DMS153 treated with DMSO at 0.1 percent for 48 hours (cell line): Measurements from ENCODE around the gene KCNJ9.
"Not testable (repeated sequence)": the region's sequence is repeated elsewhere in the genome, so short reads cannot be mapped to it uniquely, and the experiment has no call there.

Source experiments
- DNase-seq: peaks from one replicate; lab custom pipeline; 2025; ENCODE audit not compliant: unreplicated experiment; lab: John Stamatoyannopoulos, UW

The KCNJ9 gene

GRCh38 chr1:160124705-160125478, 43.6 kb downstream of the KCNJ9 start:
- no peak for DNase-seq

GRCh38 chr1:160125746-160126145, 44.4 kb downstream of the KCNJ9 start:
- no peak for DNase-seq

DNA sequence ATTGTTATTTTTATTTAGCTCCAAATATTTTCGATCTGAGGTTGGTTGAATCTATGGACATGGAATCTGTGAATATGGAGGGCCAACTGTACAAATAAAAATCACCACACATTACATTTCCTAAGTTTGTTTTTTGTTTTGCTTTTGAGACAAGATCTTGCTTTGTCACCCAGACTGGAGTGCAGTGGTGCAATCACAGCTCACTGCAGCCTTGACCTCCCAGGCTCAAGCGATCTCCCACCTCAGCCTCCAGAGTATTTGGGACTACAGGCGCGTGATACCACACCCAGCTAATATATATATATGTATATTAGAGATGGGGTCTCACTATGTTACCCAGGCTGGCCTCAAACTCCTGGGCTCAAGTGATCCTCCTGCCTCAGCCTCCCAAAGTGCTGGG, 45.0 kb downstream of the KCNJ9 start:
- DNase-seq = not testable (repeated sequence)

DNA sequence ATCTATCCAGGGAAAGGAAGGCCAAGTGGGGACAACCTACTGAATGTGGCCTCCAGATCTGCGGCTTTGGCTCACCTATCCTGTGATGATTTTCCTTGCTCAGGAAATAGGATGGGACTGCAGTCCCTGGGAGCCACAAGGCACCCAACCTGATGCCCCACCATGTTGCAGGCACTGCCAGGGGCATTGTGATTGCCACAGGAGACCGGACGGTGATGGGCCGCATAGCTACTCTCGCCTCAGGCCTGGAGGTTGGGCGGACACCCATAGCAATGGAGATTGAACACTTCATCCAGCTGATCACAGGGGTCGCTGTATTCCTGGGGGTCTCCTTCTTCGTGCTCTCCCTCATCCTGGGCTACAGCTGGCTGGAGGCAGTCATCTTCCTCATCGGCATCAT, 46.0 kb downstream of the KCNJ9 start:
- DNase-seq = no peak

DNA sequence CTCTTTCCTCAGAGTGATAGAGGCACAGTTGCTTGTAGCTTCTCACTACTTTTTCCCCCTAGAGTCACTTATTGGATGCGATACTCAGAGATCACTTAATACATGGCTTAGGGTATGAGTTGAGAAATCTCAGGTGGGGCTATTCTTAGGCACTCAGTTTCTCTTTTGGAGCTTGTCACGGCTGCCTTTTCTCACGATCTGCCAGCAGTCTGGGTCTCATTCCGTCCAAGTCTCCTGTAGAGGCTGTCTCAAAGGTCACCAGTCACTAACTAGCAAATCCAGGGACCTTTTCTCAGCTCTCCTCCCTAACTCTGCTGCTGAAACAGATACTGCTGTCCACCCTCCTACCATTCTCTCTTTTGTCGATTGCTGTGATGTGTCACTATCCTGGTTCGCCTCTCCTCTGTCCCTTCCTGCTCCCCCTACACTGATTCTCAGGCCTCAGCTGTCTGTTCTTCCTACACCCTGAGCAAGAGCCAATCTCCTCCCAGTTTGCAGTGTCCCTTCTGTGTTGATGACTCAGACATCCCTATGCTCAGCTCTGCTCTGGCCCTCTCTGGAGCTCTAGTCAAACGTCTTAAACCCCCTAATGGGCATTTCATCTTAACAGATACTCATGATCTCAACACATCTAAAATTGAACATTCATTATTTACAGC, 46.7 kb downstream of the KCNJ9 start:
- no peak for DNase-seq

DNA sequence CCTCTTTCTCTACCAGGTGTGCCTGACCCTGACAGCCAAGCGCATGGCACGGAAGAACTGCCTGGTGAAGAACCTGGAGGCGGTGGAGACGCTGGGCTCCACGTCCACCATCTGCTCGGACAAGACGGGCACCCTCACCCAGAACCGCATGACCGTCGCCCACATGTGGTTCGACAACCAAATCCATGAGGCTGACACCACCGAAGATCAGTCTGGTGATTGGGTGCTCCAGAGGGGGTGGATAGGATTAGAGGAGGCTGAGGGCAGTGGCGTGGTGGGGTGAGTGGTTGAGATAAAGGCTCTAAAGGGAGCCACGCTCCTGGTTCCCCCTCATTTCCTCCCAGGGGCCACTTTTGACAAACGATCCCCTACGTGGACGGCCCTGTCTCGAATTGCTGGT, 47.3 kb downstream of the KCNJ9 start:
- DNase-seq = no peak

DNA sequence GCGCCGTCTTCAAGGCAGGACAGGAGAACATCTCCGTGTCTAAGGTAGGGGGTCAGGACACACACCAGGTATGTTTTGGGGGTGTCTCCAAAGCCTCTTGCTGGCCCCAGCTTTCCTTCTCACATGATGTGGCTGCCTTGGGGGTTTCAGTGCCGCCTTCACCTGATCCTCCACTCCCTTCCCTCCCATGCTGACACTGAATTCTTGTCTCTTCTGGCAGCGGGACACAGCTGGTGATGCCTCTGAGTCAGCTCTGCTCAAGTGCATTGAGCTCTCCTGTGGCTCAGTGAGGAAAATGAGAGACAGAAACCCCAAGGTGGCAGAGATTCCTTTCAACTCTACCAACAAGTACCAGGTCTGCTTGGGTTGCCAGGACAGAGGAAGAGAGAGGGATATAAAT, 47.7 kb downstream of the KCNJ9 start:
- no peak for DNase-seq

DNA sequence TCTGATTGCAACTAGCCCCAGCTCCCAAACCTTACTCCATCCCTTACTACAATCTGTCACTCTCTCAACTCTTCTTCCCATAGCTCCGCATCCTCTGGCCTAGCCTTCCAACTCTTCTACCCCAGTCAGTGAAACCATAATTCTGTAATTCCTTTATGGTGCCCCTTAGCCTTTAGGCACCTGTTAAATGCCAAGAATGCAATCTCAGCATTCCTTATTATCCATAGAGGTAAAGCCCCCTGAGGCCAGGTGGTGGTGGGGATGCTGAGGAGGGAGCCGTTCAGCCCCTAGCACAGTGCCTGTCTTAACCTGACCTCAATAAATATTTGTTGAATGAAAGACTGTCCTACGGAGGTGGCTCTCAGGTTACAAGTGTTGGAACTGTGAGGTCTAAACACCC, 48.2 kb downstream of the KCNJ9 start:
- DNase-seq = no peak

GRCh38 chr1:160129966-160130365, 48.6 kb downstream of the KCNJ9 start:
- no peak for DNase-seq

- no peak for DNase-seq
These were observed 49.1 kb downstream of the KCNJ9 start for GRCh38 chr1:160130486-160130885.

- DNase-seq = no peak
These were observed 49.6 kb downstream of the KCNJ9 start for GRCh38 chr1:160130939-160131338.

DNA sequence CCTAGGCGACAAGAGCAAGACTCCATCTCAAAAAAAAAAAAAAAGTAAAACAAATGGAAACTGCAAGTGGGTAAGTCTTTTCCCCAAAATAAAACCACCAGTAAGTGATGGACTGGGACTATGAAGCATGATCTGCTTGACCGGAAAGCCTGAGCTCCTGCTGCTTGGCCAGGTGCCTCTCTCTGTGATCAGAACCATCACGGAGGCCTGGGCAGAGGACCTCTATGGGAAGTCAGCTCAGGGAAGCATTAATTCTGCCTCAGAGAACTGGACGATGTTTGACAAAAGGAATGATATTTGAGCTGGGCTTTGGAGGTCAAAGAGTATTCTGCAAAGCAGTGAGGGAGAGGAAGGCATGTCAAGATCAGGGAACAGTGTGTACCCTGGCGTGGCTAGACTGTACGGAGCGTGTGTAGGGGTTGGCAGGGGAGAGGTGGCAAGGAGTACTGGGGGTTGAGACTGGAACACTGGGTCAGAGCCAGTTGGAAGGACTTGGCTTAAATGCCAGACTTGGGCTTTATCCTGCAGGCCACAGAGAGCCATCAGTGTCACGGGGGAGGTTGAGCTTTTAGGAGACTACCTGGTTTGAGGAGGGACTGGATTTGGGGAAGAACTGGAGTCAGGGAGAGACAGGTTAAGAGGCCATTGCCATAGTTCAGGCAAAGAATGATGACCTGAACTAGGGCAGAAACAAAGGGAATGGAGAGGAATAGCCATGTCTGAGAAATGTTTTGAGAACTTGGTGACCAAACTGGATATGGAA, 50.6 kb downstream of the KCNJ9 start:
- DNase-seq = no peak

GRCh38 chr1:160133990-160134770, 52.8 kb downstream of the KCNJ9 start:
- no peak for DNase-seq

DNA sequence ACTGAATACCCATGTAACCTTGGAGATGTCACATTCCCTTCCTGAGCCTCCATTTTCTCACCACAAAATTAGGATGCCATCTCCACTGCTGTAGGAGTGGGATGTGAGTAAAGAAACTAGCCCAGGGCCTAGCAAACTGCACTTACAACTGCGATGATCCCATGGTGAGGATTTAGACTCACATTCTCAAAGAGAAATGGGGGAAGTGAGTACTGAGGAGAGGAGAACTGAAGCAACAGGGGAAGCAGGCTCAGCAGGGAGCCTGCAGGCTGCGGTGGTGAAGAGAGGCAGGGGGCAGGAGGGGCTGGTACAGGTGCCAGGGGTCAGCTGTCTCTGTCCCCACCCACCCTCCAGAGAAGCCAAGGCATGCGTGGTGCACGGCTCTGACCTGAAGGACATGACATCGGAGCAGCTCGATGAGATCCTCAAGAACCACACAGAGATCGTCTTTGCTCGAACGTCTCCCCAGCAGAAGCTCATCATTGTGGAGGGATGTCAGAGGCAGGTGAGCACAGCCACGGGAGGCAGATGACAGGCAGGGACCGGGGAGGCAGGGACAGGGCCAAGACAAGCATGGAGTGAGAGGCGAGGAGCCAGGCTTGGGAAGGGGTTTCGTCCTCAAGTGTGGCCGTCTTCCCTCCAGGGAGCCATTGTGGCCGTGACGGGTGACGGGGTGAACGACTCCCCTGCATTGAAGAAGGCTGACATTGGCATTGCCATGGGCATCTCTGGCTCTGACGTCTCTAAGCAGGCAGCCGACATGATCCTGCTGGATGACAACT, 53.6 kb downstream of the KCNJ9 start:
- DNase-seq = no peak

GRCh38 chr1:160136121-160136925, 55.0 kb downstream of the KCNJ9 start:
- DNase-seq = no peak

DNA sequence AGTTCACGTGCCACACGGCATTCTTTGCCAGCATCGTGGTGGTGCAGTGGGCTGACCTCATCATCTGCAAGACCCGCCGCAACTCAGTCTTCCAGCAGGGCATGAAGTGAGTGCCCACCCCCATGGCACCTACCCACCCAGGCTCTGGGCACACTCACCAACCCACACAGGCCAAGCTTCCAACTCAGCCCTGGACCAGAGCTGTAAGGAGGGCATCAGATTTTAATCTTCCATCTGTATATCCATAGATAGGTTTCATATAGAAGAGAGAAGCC, 55.5 kb downstream of the KCNJ9 start:
- DNase-seq = no peak

GRCh38 chr1:160137216-160137862, 56.0 kb downstream of the KCNJ9 start:
- no peak for DNase-seq

GRCh38 chr1:160139840-160140239, 58.5 kb downstream of the KCNJ9 start:
- DNase-seq = no peak
